ENCODE measurements around the gene OPCML. TPM values are rescaled to one million over a fixed set of nuclear protein-coding genes. Genes with fewer than 3 reads are reported as not detected.

OPCML gene
- total and polyA plus RNA-seq, 9 donors = 0.59 to 3.5 (median 1.5) TPM

- H3K27me3 ChIP-seq (ENCODE audit: control insufficient read depth, insufficient read depth, low read length) = peaks cover 28% of the 10 kb centered on the region
- DNase-seq = no peak
These were observed 490.1 kb downstream of the OPCML start for GRCh38 chr11:133041928-133042882.

GRCh38 chr11:133041181-133041580 is 491.1 kb downstream of the OPCML start:
- H3K36me3 ChIP-seq (ENCODE audit: control insufficient read depth, insufficient read depth, low read length) = no peaks in the 10 kb centered on the region
- WGBS (ENCODE audit: insufficient coverage) = no CpG with 5 or more reads among the region's 4 CpGs
- H3K27me3 ChIP-seq (ENCODE audit: control insufficient read depth, insufficient read depth, low read length) = peaks cover 21% of the 10 kb centered on the region
- H3K9me3 ChIP-seq (replicated peaks; ENCODE audit: control insufficient read depth, low read depth, low read length) = no peaks in the 10 kb centered on the region
- no peak overlapping the region for H3K27ac ChIP-seq (ENCODE audit: low read length)
- H3K4me3 ChIP-seq (ENCODE audit: low read length) = no peak overlapping the region
- DNase-seq = no peak
- H3K4me1 ChIP-seq (ENCODE audit: control insufficient read depth, insufficient read depth, low read length) = peaks cover 9% of the 10 kb centered on the region

More at GRCh38 chr11:133041928-133042882, 490.1 kb downstream of the OPCML start:
- Histone ChIP-seq H3K4me1 (ENCODE audit: control insufficient read depth, insufficient read depth, low read length) (peaks cover 9% of the 10 kb centered on the region), H3K4me3 (ENCODE audit: low read length) (no peak overlapping the region), H3K36me3 (ENCODE audit: control insufficient read depth, insufficient read depth, low read length) (no peaks in the 10 kb centered on the region), H3K9me3 (replicated peaks; ENCODE audit: control insufficient read depth, low read depth, low read length) (no peaks in the 10 kb centered on the region), H3K27ac (ENCODE audit: low read length) (no peak overlapping the region)
- 39% methylated on average over 10 of the region's 29 CpGs for WGBS (ENCODE audit: insufficient coverage)

GRCh38 chr11:133040289-133040900 is 491.9 kb downstream of the OPCML start:
- Histone ChIP-seq H3K36me3 (ENCODE audit: control insufficient read depth, insufficient read depth, low read length) (no peaks in the 10 kb centered on the region), H3K9me3 (replicated peaks; ENCODE audit: control insufficient read depth, low read depth, low read length) (no peaks in the 10 kb centered on the region), H3K27ac (ENCODE audit: low read length) (no peak overlapping the region), H3K4me1 (ENCODE audit: control insufficient read depth, insufficient read depth, low read length) (peaks cover 9% of the 10 kb centered on the region), H3K4me3 (ENCODE audit: low read length) (no peak overlapping the region), H3K27me3 (ENCODE audit: control insufficient read depth, insufficient read depth, low read length) (peaks cover 18% of the 10 kb centered on the region)
- DNase-seq = no peak
- 17% methylated on average over 5 of the region's 8 CpGs for WGBS (ENCODE audit: insufficient coverage)

GRCh38 chr11:133038850-133039249 is 493.5 kb downstream of the OPCML start:
- Histone ChIP-seq H3K9me3 (replicated peaks; ENCODE audit: control insufficient read depth, low read depth, low read length) (no peaks in the 10 kb centered on the region), H3K27me3 (ENCODE audit: control insufficient read depth, insufficient read depth, low read length) (peaks cover 18% of the 10 kb centered on the region), H3K4me3 (ENCODE audit: low read length) (no peak overlapping the region), H3K4me1 (ENCODE audit: control insufficient read depth, insufficient read depth, low read length) (peaks cover 9% of the 10 kb centered on the region), H3K36me3 (ENCODE audit: control insufficient read depth, insufficient read depth, low read length) (no peaks in the 10 kb centered on the region), H3K27ac (ENCODE audit: low read length) (no peak overlapping the region)
- 11% methylated on average over 1 of the region's 4 CpGs for WGBS (ENCODE audit: insufficient coverage)
- DNase-seq = no peak

GRCh38 chr11:133034929-133035328 is 497.4 kb downstream of the OPCML start:
- DNase-seq = no peak
- Histone ChIP-seq H3K9me3 (replicated peaks; ENCODE audit: control insufficient read depth, low read depth, low read length) (no peaks in the 10 kb centered on the region), H3K27ac (ENCODE audit: low read length) (no peak overlapping the region), H3K4me1 (ENCODE audit: control insufficient read depth, insufficient read depth, low read length) (peaks cover 2% of the 10 kb centered on the region), H3K36me3 (ENCODE audit: control insufficient read depth, insufficient read depth, low read length) (no peaks in the 10 kb centered on the region), H3K4me3 (ENCODE audit: low read length) (no peak overlapping the region), H3K27me3 (ENCODE audit: control insufficient read depth, insufficient read depth, low read length) (peaks cover 7% of the 10 kb centered on the region)
- 90% methylated on average over 2 of the region's 7 CpGs for WGBS (ENCODE audit: insufficient coverage)

- no peaks in the 10 kb centered on the region for H3K36me3 ChIP-seq (ENCODE audit: control insufficient read depth, insufficient read depth, low read length)
- no CpG with 5 or more reads among the region's 5 CpGs for WGBS (ENCODE audit: insufficient coverage)
- H3K27me3 ChIP-seq (ENCODE audit: control insufficient read depth, insufficient read depth, low read length) = no peaks in the 10 kb centered on the region
- no peaks in the 10 kb centered on the region for H3K4me1 ChIP-seq (ENCODE audit: control insufficient read depth, insufficient read depth, low read length)
- DNase-seq = no peak
- no peak overlapping the region for H3K4me3 ChIP-seq (ENCODE audit: low read length)
- H3K27ac ChIP-seq (ENCODE audit: low read length) = no peak overlapping the region
- H3K9me3 ChIP-seq (replicated peaks; ENCODE audit: control insufficient read depth, low read depth, low read length) = no peaks in the 10 kb centered on the region
These were observed 503.2 kb downstream of the OPCML start for GRCh38 chr11:133029107-133029506.

GRCh38 chr11:133026952-133027351 is 505.3 kb downstream of the OPCML start:
- no CpG with 5 or more reads among the region's 1 CpG for WGBS (ENCODE audit: insufficient coverage)
- DNase-seq = no peak
- H3K9me3 ChIP-seq (replicated peaks; ENCODE audit: control insufficient read depth, low read depth, low read length) = no peaks in the 10 kb centered on the region
- H3K27me3 ChIP-seq (ENCODE audit: control insufficient read depth, insufficient read depth, low read length) = no peaks in the 10 kb centered on the region
- H3K27ac ChIP-seq (ENCODE audit: low read length) = no peak overlapping the region
- no peaks in the 10 kb centered on the region for H3K4me1 ChIP-seq (ENCODE audit: control insufficient read depth, insufficient read depth, low read length)
- H3K36me3 ChIP-seq (ENCODE audit: control insufficient read depth, insufficient read depth, low read length) = no peaks in the 10 kb centered on the region
- no peak overlapping the region for H3K4me3 ChIP-seq (ENCODE audit: low read length)

GRCh38 chr11:133024301-133024700 is 508.0 kb downstream of the OPCML start:
- no peak for DNase-seq
- Histone ChIP-seq H3K27me3 (ENCODE audit: control insufficient read depth, insufficient read depth, low read length) (no peaks in the 10 kb centered on the region), H3K4me1 (ENCODE audit: control insufficient read depth, insufficient read depth, low read length) (no peaks in the 10 kb centered on the region), H3K9me3 (replicated peaks; ENCODE audit: control insufficient read depth, low read depth, low read length) (no peaks in the 10 kb centered on the region), H3K36me3 (ENCODE audit: control insufficient read depth, insufficient read depth, low read length) (no peaks in the 10 kb centered on the region), H3K4me3 (ENCODE audit: low read length) (no peak overlapping the region), H3K27ac (ENCODE audit: low read length) (no peak overlapping the region)
- WGBS (ENCODE audit: insufficient coverage) = 74% methylated on average over 2 of the region's 5 CpGs

GRCh38 chr11:133023232-133023631 is 509.1 kb downstream of the OPCML start:
- no CpG with 5 or more reads among the region's 9 CpGs for WGBS (ENCODE audit: insufficient coverage)
- no peak for DNase-seq
- H3K27ac ChIP-seq (ENCODE audit: low read length) = no peak overlapping the region
- no peaks in the 10 kb centered on the region for H3K9me3 ChIP-seq (replicated peaks; ENCODE audit: control insufficient read depth, low read depth, low read length)
- H3K27me3 ChIP-seq (ENCODE audit: control insufficient read depth, insufficient read depth, low read length) = no peaks in the 10 kb centered on the region
- H3K36me3 ChIP-seq (ENCODE audit: control insufficient read depth, insufficient read depth, low read length) = no peaks in the 10 kb centered on the region
- no peaks in the 10 kb centered on the region for H3K4me1 ChIP-seq (ENCODE audit: control insufficient read depth, insufficient read depth, low read length)
- no peak overlapping the region for H3K4me3 ChIP-seq (ENCODE audit: low read length)

GRCh38 chr11:133021553-133021952 is 510.7 kb downstream of the OPCML start:
- Histone ChIP-seq H3K27ac (ENCODE audit: low read length) (no peak overlapping the region), H3K4me1 (ENCODE audit: control insufficient read depth, insufficient read depth, low read length) (no peaks in the 10 kb centered on the region), H3K27me3 (ENCODE audit: control insufficient read depth, insufficient read depth, low read length) (no peaks in the 10 kb centered on the region), H3K36me3 (ENCODE audit: control insufficient read depth, insufficient read depth, low read length) (no peaks in the 10 kb centered on the region), H3K4me3 (ENCODE audit: low read length) (no peak overlapping the region), H3K9me3 (replicated peaks; ENCODE audit: control insufficient read depth, low read depth, low read length) (no peaks in the 10 kb centered on the region)
- no peak for DNase-seq
- WGBS (ENCODE audit: insufficient coverage) = 71% methylated on average over 7 of the region's 7 CpGs

All from muscle of leg (tissue), 11 donors.